ENCODE results near the gene PLCL1.
"Not testable (repeated sequence)": the region's sequence is repeated elsewhere in the genome, so short reads cannot be mapped to it uniquely, and the experiment has no call there.

The PLCL1 gene

DNA sequence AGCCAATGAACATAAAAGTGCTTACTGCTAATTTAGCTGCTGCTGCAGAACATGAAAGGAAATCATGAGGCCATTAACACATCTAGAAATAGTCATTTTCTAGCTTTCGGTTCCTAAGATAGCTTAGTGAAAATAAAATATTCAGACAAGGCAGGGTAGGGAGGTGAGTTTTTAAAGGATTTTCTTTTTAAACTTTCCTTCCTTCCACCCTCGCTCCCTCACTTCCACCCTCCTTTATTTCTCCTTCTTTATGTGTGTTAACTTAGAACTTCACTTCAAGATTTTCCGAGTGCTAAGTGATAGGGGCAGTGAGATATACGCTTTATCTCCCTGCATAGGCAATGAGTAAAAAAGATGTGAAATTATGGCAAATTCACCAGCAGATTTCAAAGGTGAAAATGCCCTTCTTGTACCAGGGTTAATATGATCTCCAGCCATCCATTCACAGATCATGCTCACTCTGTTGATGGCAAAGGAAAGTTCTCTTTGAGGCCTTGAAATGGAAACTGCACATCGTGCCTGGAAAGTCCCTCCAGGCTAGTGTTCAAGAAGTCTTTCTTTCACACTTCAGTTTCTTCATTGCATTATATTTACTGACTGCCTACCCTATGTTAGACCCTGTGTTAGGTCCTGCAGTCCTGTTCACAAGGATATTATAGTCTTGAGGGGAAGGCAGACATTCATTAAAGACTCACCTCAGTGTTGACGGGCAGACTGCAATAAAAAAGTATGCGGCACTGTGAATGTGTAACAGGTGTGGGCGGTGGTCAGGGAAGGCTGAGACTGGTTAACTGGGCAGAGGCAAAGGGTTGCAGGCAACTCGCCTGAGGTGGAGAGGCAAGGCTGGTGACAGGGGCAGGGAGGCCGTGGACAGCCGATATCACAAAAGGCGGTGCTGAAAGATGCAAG is 200.8 kb downstream of the PLCL1 start:
- Histone ChIP-seq H3K9me3 (ENCODE audit: control insufficient read depth, low read length) (no peaks in the 10 kb centered on the region), H3K36me3 (ENCODE audit: control insufficient read depth, insufficient read depth, low read length) (no peaks in the 10 kb centered on the region), H3K27ac (ENCODE audit: insufficient read depth, low read depth, low read length, poor library complexity, severe bottlenecking) (no peak overlapping the region), H3K4me1 (ENCODE audit: control insufficient read depth, insufficient read depth, low read length) (no peaks in the 10 kb centered on the region), H3K4me3 (ENCODE audit: insufficient read depth, low read depth, low read length) (no peak overlapping the region), H3K27me3 (ENCODE audit: control insufficient read depth, insufficient read depth, low read length, poor library complexity, severe bottlenecking) (no peaks in the 10 kb centered on the region)
- 93 to 94% methylated on average over 10 to 11 of the region's 12 CpGs for WGBS, 2 experiments

DNA sequence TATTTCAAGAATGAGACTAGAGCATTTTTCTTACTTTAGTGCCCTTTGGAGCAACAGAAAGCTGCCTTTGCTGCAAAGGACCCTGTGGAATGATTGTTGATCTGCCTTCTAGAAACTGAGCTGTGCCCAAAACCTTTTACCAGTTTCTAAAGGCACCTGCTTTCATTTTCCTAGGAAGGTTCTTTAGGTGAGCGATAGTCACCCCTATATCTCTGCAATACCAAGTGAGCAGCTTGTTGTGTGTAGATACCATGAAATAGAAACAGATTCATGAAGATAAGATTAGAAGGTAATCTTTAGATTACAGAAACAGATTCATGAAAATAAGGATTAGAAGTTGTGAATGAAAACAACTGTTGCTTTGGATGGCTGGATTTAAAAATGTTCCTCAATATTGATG is 202.3 kb downstream of the PLCL1 start:
- Histone ChIP-seq H3K27me3 (ENCODE audit: control insufficient read depth, insufficient read depth, low read length, poor library complexity, severe bottlenecking) (no peaks in the 10 kb centered on the region), H3K9me3 (ENCODE audit: control insufficient read depth, low read length) (no peaks in the 10 kb centered on the region), H3K36me3 (ENCODE audit: control insufficient read depth, insufficient read depth, low read length) (no peaks in the 10 kb centered on the region), H3K4me3 (ENCODE audit: insufficient read depth, low read depth, low read length) (no peak overlapping the region), H3K27ac (ENCODE audit: insufficient read depth, low read depth, low read length, poor library complexity, severe bottlenecking) (no peak overlapping the region), H3K4me1 (ENCODE audit: control insufficient read depth, insufficient read depth, low read length) (no peaks in the 10 kb centered on the region)
- 100% methylated on average over 1 of the region's 1 CpG; no CpG with 5 or more reads in 1 of the 2 experiments for WGBS, 2 experiments

DNA sequence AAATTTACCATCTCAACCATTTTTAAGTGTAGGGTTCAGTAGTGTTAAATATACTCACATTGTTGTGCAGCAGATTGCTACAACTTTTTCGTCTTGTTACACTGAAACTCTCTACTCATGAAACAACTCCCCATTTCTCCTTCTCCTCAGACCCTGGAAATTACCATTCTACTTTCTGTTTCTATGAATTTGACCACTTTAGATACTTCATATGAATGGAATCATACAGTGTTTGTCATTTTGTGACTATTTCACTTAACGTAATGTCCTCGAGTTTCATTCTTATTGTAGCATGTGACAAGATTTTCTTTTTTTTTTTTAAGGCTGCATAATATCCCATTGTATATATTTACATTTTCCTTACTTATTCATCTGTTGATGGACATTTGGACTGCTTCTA is 203.8 kb downstream of the PLCL1 start:
- no peak overlapping the region for H3K27ac ChIP-seq (ENCODE audit: insufficient read depth, low read depth, low read length, poor library complexity, severe bottlenecking)
- H3K4me3 ChIP-seq (ENCODE audit: insufficient read depth, low read depth, low read length), result no peak overlapping the region
- no peaks in the 10 kb centered on the region for H3K9me3 ChIP-seq (ENCODE audit: control insufficient read depth, low read length)
- H3K4me1 ChIP-seq (ENCODE audit: control insufficient read depth, insufficient read depth, low read length), result no peaks in the 10 kb centered on the region
- H3K27me3 ChIP-seq (ENCODE audit: control insufficient read depth, insufficient read depth, low read length, poor library complexity, severe bottlenecking), result no peaks in the 10 kb centered on the region
- WGBS, 2 experiments, result 82 to 92% methylated on average over 1 of the region's 3 CpGs
- no peaks in the 10 kb centered on the region for H3K36me3 ChIP-seq (ENCODE audit: control insufficient read depth, insufficient read depth, low read length)

DNA sequence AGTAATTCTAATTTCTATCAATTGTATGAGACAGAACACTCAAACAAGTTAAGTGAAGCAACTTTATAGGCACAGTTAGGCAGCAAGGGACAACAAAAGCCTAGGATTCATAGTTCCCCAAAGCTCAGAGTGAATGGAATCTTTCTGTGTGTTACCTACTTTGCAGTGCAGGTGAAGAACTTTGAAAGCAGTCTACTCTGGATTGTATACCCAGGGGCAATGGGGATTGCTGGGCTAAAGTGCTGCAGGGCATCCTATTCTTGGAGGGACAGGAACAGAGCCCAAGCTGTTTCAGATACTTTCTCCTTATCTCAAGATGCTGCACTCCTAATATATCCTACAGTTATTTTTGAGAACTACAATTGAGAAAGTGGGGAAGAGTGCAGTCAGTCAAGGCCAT is 207.6 kb downstream of the PLCL1 start:
- H3K36me3 ChIP-seq (ENCODE audit: control insufficient read depth, insufficient read depth, low read length), result no peaks in the 10 kb centered on the region
- H3K9me3 ChIP-seq (ENCODE audit: control insufficient read depth, low read length), result no peaks in the 10 kb centered on the region
- H3K4me1 ChIP-seq (ENCODE audit: control insufficient read depth, insufficient read depth, low read length), result no peaks in the 10 kb centered on the region
- no peaks in the 10 kb centered on the region for H3K27me3 ChIP-seq (ENCODE audit: control insufficient read depth, insufficient read depth, low read length, poor library complexity, severe bottlenecking)
- H3K27ac ChIP-seq (ENCODE audit: insufficient read depth, low read depth, low read length, poor library complexity, severe bottlenecking), result no peak overlapping the region
- H3K4me3 ChIP-seq (ENCODE audit: insufficient read depth, low read depth, low read length), result no peak overlapping the region

DNA sequence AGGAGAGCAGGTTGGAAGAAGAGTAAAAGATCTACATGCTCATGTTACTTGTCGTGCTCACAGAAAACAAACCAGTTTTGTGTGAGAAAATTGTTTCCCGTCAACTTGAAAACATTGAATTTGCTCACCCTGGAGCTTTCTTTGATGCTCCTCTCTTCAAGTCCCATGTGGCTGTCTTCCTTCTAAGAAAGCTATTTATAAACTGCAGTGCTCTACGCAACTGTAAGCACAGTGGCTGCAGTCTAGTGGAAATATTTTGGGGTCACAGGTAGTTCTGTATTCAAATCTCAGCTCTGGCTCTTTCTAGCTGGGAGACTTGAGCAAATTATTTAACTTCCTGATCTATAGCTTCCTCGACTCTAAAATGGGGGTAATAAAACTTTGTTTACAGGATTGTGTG is 211.8 kb downstream of the PLCL1 start:
- H3K4me3 ChIP-seq (ENCODE audit: insufficient read depth, low read depth, low read length), result no peak overlapping the region
- H3K36me3 ChIP-seq (ENCODE audit: control insufficient read depth, insufficient read depth, low read length), result no peaks in the 10 kb centered on the region
- no peaks in the 10 kb centered on the region for H3K4me1 ChIP-seq (ENCODE audit: control insufficient read depth, insufficient read depth, low read length)
- H3K9me3 ChIP-seq (ENCODE audit: control insufficient read depth, low read length), result no peaks in the 10 kb centered on the region
- WGBS, 2 experiments, result 94% methylated on average over 4 of the region's 4 CpGs
- no peaks in the 10 kb centered on the region for H3K27me3 ChIP-seq (ENCODE audit: control insufficient read depth, insufficient read depth, low read length, poor library complexity, severe bottlenecking)
- no peak overlapping the region for H3K27ac ChIP-seq (ENCODE audit: insufficient read depth, low read depth, low read length, poor library complexity, severe bottlenecking)

DNA sequence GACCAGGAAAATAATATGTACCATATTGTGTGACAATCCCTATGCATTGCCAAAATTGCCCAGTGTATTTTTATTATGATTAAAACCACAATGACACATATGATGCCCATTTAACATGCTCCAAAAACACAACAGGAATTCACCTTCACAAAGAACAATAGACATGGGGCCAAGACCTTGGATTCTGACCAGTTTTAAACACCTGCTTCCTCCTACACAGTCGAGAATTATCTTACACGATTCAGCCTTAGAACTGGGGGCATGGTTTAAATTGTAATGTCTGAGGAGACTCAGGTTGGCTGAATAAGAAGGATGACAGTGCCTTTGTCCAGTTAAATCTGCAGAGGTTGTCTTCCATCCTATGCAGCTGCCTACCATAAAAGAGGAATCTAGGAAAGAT is 212.7 kb downstream of the PLCL1 start:
- WGBS, 2 experiments, result 92 to 96% methylated on average over 2 of the region's 2 CpGs
- H3K27me3 ChIP-seq (ENCODE audit: control insufficient read depth, insufficient read depth, low read length, poor library complexity, severe bottlenecking), result no peaks in the 10 kb centered on the region
- no peaks in the 10 kb centered on the region for H3K4me1 ChIP-seq (ENCODE audit: control insufficient read depth, insufficient read depth, low read length)
- no peaks in the 10 kb centered on the region for H3K36me3 ChIP-seq (ENCODE audit: control insufficient read depth, insufficient read depth, low read length)
- H3K9me3 ChIP-seq (ENCODE audit: control insufficient read depth, low read length), result no peaks in the 10 kb centered on the region
- no peak overlapping the region for H3K27ac ChIP-seq (ENCODE audit: insufficient read depth, low read depth, low read length, poor library complexity, severe bottlenecking)
- no peak overlapping the region for H3K4me3 ChIP-seq (ENCODE audit: insufficient read depth, low read depth, low read length)

DNA sequence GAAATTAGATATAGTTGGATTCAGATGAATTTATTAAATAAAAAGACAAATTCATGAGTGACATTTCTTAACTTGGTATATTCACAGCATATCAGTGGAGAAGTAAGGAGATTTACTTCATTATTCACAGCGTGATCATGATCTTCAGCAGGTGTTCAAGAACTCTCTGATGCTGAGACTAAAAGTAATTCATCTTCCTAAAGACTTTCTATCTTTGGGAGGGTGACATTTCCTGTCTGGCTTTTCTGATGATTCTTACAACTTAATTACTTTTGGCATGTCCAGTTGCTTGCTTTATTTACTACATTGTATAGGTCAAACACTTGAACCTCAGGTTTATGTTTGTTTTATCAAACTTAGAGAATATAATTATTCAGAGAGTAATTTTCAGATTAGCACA is 224.6 kb downstream of the PLCL1 start:
- H3K4me3 ChIP-seq (ENCODE audit: insufficient read depth, low read depth, low read length), result no peak overlapping the region
- no peaks in the 10 kb centered on the region for H3K9me3 ChIP-seq (ENCODE audit: control insufficient read depth, low read length)
- no peaks in the 10 kb centered on the region for H3K36me3 ChIP-seq (ENCODE audit: control insufficient read depth, insufficient read depth, low read length)
- H3K27ac ChIP-seq (ENCODE audit: insufficient read depth, low read depth, low read length, poor library complexity, severe bottlenecking), result no peak overlapping the region
- WGBS, 2 experiments, result 86 to 100% methylated on average over 1 of the region's 1 CpG
- no peaks in the 10 kb centered on the region for H3K27me3 ChIP-seq (ENCODE audit: control insufficient read depth, insufficient read depth, low read length, poor library complexity, severe bottlenecking)
- no peaks in the 10 kb centered on the region for H3K4me1 ChIP-seq (ENCODE audit: control insufficient read depth, insufficient read depth, low read length)

DNA sequence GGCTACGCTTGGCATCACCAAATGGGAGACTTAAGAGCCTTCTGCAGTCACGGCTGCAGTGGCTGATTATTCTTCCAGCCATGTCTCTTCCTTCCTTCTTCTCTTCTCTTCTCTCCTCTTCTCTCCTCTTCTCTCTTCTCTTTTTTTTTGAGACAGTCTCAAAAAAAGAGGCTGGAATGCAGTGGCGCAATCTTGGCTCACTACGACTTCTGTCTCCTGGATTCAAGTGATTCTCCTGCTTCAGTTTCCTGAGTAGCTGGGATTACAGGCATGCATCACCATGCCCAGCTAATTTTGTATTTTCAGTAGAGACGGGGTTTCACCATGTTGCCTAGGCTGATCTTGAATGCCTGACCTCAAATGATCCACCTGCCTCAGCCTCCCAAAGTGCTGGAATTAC is 225.2 kb downstream of the PLCL1 start:
- H3K4me1 ChIP-seq (ENCODE audit: control insufficient read depth, insufficient read depth, low read length); H3K9me3 ChIP-seq (ENCODE audit: control insufficient read depth, low read length); H3K27ac ChIP-seq (ENCODE audit: insufficient read depth, low read depth, low read length, poor library complexity, severe bottlenecking); H3K4me3 ChIP-seq (ENCODE audit: insufficient read depth, low read depth, low read length); H3K27me3 ChIP-seq (ENCODE audit: control insufficient read depth, insufficient read depth, low read length, poor library complexity, severe bottlenecking); H3K36me3 ChIP-seq (ENCODE audit: control insufficient read depth, insufficient read depth, low read length): not testable (repeated sequence)
- 91 to 95% methylated on average over 4 of the region's 5 CpGs for WGBS, 2 experiments

DNA sequence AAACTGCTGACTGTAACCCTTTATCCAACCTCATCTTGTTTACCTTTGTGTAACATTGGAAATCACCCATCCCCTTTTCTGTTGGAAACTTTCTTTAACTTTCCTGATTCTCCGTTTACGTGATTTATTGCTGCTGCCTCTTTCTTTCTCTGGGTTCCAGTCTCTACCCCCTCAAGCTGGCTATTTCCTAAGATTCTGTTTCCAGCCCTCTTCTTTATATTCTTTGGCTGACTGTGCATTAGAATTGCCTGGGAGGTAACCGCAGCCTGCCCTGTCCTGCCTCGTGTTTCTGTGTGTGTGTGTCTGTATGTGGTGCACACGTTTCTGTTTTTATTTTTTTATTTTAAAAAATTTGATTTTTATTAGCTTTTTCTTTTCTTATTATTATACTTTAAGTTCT is 229.2 kb downstream of the PLCL1 start:
- Histone ChIP-seq H3K27ac (ENCODE audit: insufficient read depth, low read depth, low read length, poor library complexity, severe bottlenecking) (no peak overlapping the region), H3K27me3 (ENCODE audit: control insufficient read depth, insufficient read depth, low read length, poor library complexity, severe bottlenecking) (no peaks in the 10 kb centered on the region), H3K9me3 (ENCODE audit: control insufficient read depth, low read length) (no peaks in the 10 kb centered on the region), H3K4me3 (ENCODE audit: insufficient read depth, low read depth, low read length) (no peak overlapping the region), H3K36me3 (ENCODE audit: control insufficient read depth, insufficient read depth, low read length) (no peaks in the 10 kb centered on the region), H3K4me1 (ENCODE audit: control insufficient read depth, insufficient read depth, low read length) (no peaks in the 10 kb centered on the region)
- 90 to 98% methylated on average over 2 to 3 of the region's 5 CpGs for WGBS, 2 experiments

DNA sequence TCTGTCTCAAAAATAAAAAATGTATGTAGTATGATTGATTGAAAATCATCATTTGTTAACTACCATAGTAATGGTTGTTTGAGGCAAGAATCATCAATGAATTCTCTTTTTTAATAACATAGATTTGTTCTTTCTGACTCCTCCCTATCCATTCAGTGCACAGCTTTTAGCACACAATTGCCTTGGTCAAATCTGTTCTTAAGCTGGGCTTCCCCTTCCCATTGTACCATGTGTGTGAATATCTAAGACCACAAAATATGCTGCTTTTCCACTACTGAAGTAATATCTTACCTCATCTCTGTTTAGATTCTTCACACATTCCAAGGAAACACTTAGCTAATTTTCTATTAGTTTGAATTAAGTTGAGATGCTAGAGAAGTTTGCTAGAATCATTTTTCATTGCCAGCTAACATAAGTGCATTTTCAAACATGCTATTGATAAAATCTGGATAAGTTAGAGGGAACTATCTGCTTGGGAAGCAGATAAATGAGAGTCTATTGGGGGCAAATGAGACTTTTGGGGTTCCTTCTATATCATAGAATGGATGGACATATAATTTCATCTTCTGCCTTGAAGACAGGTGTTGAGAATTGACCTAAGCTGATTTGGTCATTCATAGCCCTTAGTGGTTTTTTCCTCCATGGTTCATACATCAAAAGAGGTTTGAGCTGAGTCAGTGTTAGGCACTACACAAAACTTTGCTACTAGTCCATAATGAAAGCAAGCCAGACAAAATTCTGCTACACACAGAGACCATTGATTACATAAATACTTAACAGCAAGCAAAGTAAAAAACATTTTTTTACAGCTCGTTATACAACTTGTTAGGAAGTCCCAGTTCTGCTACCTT is 231.9 kb downstream of the PLCL1 start:
- Histone ChIP-seq H3K9me3 (ENCODE audit: control insufficient read depth, low read length) (no peaks in the 10 kb centered on the region), H3K27me3 (ENCODE audit: control insufficient read depth, insufficient read depth, low read length, poor library complexity, severe bottlenecking) (no peaks in the 10 kb centered on the region), H3K36me3 (ENCODE audit: control insufficient read depth, insufficient read depth, low read length) (no peaks in the 10 kb centered on the region), H3K4me1 (ENCODE audit: control insufficient read depth, insufficient read depth, low read length) (no peaks in the 10 kb centered on the region), H3K27ac (ENCODE audit: insufficient read depth, low read depth, low read length, poor library complexity, severe bottlenecking) (no peak overlapping the region), H3K4me3 (ENCODE audit: insufficient read depth, low read depth, low read length) (no peak overlapping the region)
- 0 to 4% methylated on average over 1 of the region's 1 CpG for WGBS, 2 experiments

Measured in ectodermal cell (in vitro differentiated cells).